B cell (primary cell): ENCODE results near the gene CDKAL1. TPM values are rescaled to one million over a fixed set of nuclear protein-coding genes. Genes with fewer than 3 reads are reported as not detected.

Experiments
- ATAC-seq: fragments of 200-7000 bp; cut with Tn5 transposase; one replicate; pipeline ENCODE4 v1.10.0; 2021; ENCODE audit warnings: low read depth, mild to moderate bottlenecking, moderate number of reproducible peaks, moderate library complexity
- CTCF ChIA-PET: fragments of 350-600 bp; sonication (Branson Sonifier 250); formaldehyde crosslinking; loops from one replicate; lab custom pipeline; 2021; ENCODE audit warnings: antibody characterized with exemption, inconsistent platforms; lab: Charles Lee
- POLR2A ChIA-PET: fragments of 350-600 bp; sonication (Branson Sonifier 250); formaldehyde crosslinking; loops from one replicate; lab custom pipeline; 2021; ENCODE audit warnings: antibody characterized with exemption; lab: Charles Lee
- DNase-seq: peaks from one replicate; pipeline ENCODE4 v3.0.0; 2013
- H2AFZ ChIP-seq: 2 replicates; pipeline ENCODE4 v1.6.1; 2012; ENCODE audit warnings: mild to moderate bottlenecking, low read depth, low read length; ENCODE audit not compliant: insufficient read depth, poor library complexity, severe bottlenecking
- H3K27ac ChIP-seq, 2 donors: 1 replicate in 1 of 2; 2 replicates in 1 of 2; pipeline ENCODE4 v1.5.1; 2012 to 2013; ENCODE audit warnings: low read length in 2 of 2, mild to moderate bottlenecking in 2 of 2, moderate library complexity in 1 of 2
- H3K27me3 ChIP-seq, 4 experiments: fragments of 200-600 bp in 1 of 4; sonication (generic) in 1 of 4; replicated peaks in 1 of 4; 1 replicate in 2 of 4; 2 replicates in 2 of 4; pipeline versions ENCODE4 v1.6.1 to v1.7.0; 2013 to 2016; ENCODE audit warnings: low read length in 3 of 4, mild to moderate bottlenecking in 2 of 4, mixed read lengths in 1 of 4, moderate library complexity in 1 of 4; ENCODE audit not compliant: insufficient read depth in 4 of 4, control insufficient read depth in 3 of 4; ENCODE audit errors: control extremely low read depth in 1 of 4
- H3K36me3 ChIP-seq, 2 experiments: replicated peaks in 1 of 2; 1 replicate in 1 of 2; 2 replicates in 1 of 2; pipeline versions ENCODE4 v1.6.1 to v1.7.1; 2013; ENCODE audit warnings: low read length in 1 of 2; ENCODE audit not compliant: insufficient read depth in 2 of 2, control insufficient read depth in 1 of 2; ENCODE audit errors: control extremely low read depth in 1 of 2, extremely low read depth in 1 of 2
- H3K4me1 ChIP-seq, 2 donors: fragments of 200-600 bp in 1 of 2; sonication (generic) in 1 of 2; 1 replicate in 1 of 2; 2 replicates in 1 of 2; pipeline versions ENCODE4 v1.5.1 to v1.6.1; 2013 to 2017; ENCODE audit warnings: low read length in 2 of 2; ENCODE audit not compliant: control insufficient read depth in 2 of 2, insufficient read depth in 2 of 2
- H3K4me2 ChIP-seq: replicated peaks from 2 replicates; pipeline ENCODE3; 2012; ENCODE audit warnings: mild to moderate bottlenecking, low read depth, low read length; ENCODE audit not compliant: poor library complexity, severe bottlenecking
- H3K4me3 ChIP-seq, 5 experiments: fragments of 200-600 bp in 1 of 5; sonication (generic) in 1 of 5; 1 replicate in 3 of 5; 2 replicates in 2 of 5; pipeline versions ENCODE4 v1.5.1 to v1.7.0; 2011 to 2016; ENCODE audit warnings: low read length in 4 of 5, mild to moderate bottlenecking in 4 of 5, low read depth in 2 of 5, control low read depth in 1 of 5, moderate library complexity in 1 of 5; ENCODE audit not compliant: insufficient read depth in 1 of 5; ENCODE audit errors: control extremely low read depth in 1 of 5, extremely low read depth in 1 of 5
- H3K79me2 ChIP-seq: fragments of 200-600 bp; sonication (generic); one replicate; pipeline ENCODE4 v1.6.0; 2016; ENCODE audit warnings: low read length; ENCODE audit not compliant: control insufficient read depth, insufficient read depth
- H3K9ac ChIP-seq: fragments of 200-600 bp; sonication (generic); 2 replicates; pipeline ENCODE4 v1.6.1; 2017; ENCODE audit warnings: mild to moderate bottlenecking, low read length, moderate library complexity
- H3K9me3 ChIP-seq, 3 donors: one replicate each; pipeline versions ENCODE4 v1.6.1 to v1.7.1; 2013; ENCODE audit warnings: low read length in 2 of 3; ENCODE audit not compliant: control insufficient read depth in 2 of 3, insufficient read depth in 1 of 3; ENCODE audit errors: control extremely low read depth in 1 of 3
- H4K20me1 ChIP-seq: 2 replicates; pipeline ENCODE4 v1.6.0; 2012; ENCODE audit warnings: mild to moderate bottlenecking, low read length; ENCODE audit not compliant: insufficient read depth, control insufficient read depth, poor library complexity, severe bottlenecking
- H3K27ac Mint-ChIP-seq: one replicate; pipeline ENCODE4 v1.8.0; 2021; ENCODE audit warnings: mixed read lengths
- H3K27me3 Mint-ChIP-seq: one replicate; pipeline ENCODE4 v1.8.0; 2021; ENCODE audit warnings: mixed read lengths
- H3K4me1 Mint-ChIP-seq: one replicate; pipeline ENCODE4 v1.8.0; 2021; ENCODE audit warnings: mixed read lengths
- H3K4me3 Mint-ChIP-seq: one replicate; pipeline ENCODE4 v1.8.0; 2021; ENCODE audit warnings: mixed read lengths
- H3K9me3 Mint-ChIP-seq: one replicate; pipeline ENCODE4 v1.8.0; 2022; ENCODE audit warnings: mixed read lengths; ENCODE audit not compliant: insufficient read depth
- CTCF ChIP-seq: fragments of 200-600 bp; IDR thresholded peaks from one replicate; pipeline ENCODE4 v1.8.0; 2022; ENCODE audit warnings: antibody characterized with exemption, mild to moderate bottlenecking
- EZH2 ChIP-seq: IDR thresholded peaks from 2 replicates; pipeline ENCODE4 v1.6.1; 2012; ENCODE audit warnings: borderline replicate concordance, low read depth, mild to moderate bottlenecking, moderate library complexity, low read length; ENCODE audit not compliant: insufficient read depth, poor library complexity, severe bottlenecking
- WGBS: methylation state at CpG from one replicate; pipeline ENCODE4 v1.1.5; 2013; ENCODE audit warnings: missing lambda C conversion rate; ENCODE audit not compliant: insufficient coverage; 5-methylcytosine and 5-hydroxymethylcytosine counted together
- intact Hi-C: fragments of 100-400 bp; cut with micrococcal nuclease; formaldehyde crosslinking; loops from one replicate; pipeline ENCODE4 v1.10.0; 2022
- polyA plus RNA-seq: library from polyadenylated mRNA; depleted of rRNA; stranded (reverse); fragments of >200 nt; gene quantifications from 2 replicates; pipeline ENCODE4 v1.2.3, GENCODE V29; 2012
- total RNA-seq, 2 donors: library from RNA; stranded (reverse); fragments of 120-200 nt in 1 of 2; gene quantifications; 1 replicate in 1 of 2; 2 replicates in 1 of 2; pipeline versions ENCODE4 v1.2.3 to v1.2.4, GENCODE V29; 2013 to 2022

CDKAL1 gene
- total and polyA plus RNA-seq, 2 donors (not counting 1 experiment from before 2014, with no cell fraction given), result 6.1 to 33.3 TPM

- no peak overlapping the region for H3K27ac ChIP-seq
- no peak overlapping the region for H3K27ac Mint-ChIP-seq
These were observed 154.6 kb downstream of the CDKAL1 start for GRCh38 chr6:20688710-20689500.

More at GRCh38 chr6:20688710-20689500, 154.6 kb downstream of the CDKAL1 start:
- Mint-ChIP-seq H3K4me3 (no peak overlapping the region), H3K9me3 (no peaks in the 10 kb centered on the region), H3K27me3 (no peaks in the 10 kb centered on the region), H3K4me1 (peaks cover 28% of the 10 kb centered on the region)
- DNase-seq (no peak), ATAC-seq (no peak)
- intact Hi-C loops, result no loop called here
- ChIA-PET CTCF (no interaction called here), POLR2A (no interaction called here)
- Histone ChIP-seq H3K4me1 (peaks cover 5 to 17% of the 10 kb centered on the region in 2 donors), H3K9me3 (no peaks in the 10 kb centered on the region), H3K4me2 (no peak overlapping the region), H4K20me1 (peaks cover 10% of the 10 kb centered on the region), H3K9ac (no peak overlapping the region), H3K4me3 (no peak overlapping the region), H2AFZ (no peak overlapping the region), H3K79me2 (peaks cover 40% of the 10 kb centered on the region), H3K36me3 (no peaks in the 10 kb centered on the region), H3K27me3 (no peaks in the 10 kb centered on the region)
- WGBS, result 70% methylated on average over 2 of the region's 4 CpGs
- TF ChIP-seq CTCF (no peak), EZH2 (no peak)
